ENCODE data around the gene SEPTIN5.

DNA sequence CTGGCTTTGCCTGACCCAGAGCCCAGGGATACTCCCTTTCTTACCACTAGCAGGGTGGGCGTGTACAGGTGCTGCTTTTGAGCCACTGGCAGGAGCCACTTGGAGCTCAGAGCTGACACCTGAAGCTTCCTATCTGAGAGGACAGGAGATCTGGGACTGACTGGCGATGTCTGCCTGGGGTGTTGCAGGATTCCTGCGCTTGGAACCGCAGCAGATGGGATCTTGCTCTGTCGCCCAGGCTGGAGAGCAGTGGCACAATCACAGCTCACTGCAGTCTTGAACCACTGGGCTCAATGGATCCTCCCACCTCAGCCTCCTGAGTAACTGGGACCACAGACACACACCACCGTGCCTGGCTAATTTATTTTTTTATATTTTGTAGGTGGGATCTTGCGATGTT is 26.8 kb downstream of the SEPTIN5 start:
- TF ChIP-seq, protein P1, sequence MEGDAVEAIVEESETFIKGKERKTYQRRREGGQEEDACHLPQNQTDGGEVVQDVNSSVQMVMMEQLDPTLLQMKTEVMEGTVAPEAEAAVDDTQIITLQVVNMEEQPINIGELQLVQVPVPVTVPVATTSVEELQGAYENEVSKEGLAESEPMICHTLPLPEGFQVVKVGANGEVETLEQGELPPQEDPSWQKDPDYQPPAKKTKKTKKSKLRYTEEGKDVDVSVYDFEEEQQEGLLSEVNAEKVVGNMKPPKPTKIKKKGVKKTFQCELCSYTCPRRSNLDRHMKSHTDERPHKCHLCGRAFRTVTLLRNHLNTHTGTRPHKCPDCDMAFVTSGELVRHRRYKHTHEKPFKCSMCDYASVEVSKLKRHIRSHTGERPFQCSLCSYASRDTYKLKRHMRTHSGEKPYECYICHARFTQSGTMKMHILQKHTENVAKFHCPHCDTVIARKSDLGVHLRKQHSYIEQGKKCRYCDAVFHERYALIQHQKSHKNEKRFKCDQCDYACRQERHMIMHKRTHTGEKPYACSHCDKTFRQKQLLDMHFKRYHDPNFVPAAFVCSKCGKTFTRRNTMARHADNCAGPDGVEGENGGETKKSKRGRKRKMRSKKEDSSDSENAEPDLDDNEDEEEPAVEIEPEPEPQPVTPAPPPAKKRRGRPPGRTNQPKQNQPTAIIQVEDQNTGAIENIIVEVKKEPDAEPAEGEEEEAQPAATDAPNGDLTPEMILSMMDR (IDR thresholded peaks at IDR 0.05; ENCODE audit: low read depth, low read length): no peak
- no peak for TF ChIP-seq EZH2phosphoT487 (IDR thresholded peaks at IDR 0.05; ENCODE audit: low read depth)
